Myocyte (in vitro differentiated cells): ENCODE results near the gene EXOSC5. TPM values are rescaled to one million over a fixed set of nuclear protein-coding genes. Genes with fewer than 3 reads are reported as not detected.
"Not testable (repeated sequence)": the region's sequence is repeated elsewhere in the genome, so short reads cannot be mapped to it uniquely, and the experiment has no call there.

Experiments
- DNase-seq: peaks from one replicate; pipeline ENCODE4 v3.0.0-alpha.2; 2012; ENCODE audit warnings: low read depth
- total RNA-seq: library from RNA; depleted of rRNA; stranded (reverse); fragments of >200 nt; gene quantifications from 2 replicates; pipeline ENCODE4 v1.2.3, GENCODE V29; 2014

The EXOSC5 gene
- total RNA-seq, 1 donor from 2014 or later = 22.2 TPM

- no peak for DNase-seq
Measured at GRCh38 chr19:41351339-41352245, 45.6 kb downstream of the EXOSC5 start.

GRCh38 chr19:41350735-41351338 is 46.3 kb downstream of the EXOSC5 start:
- DNase-seq = no peak

GRCh38 chr19:41346916-41347315 is 50.2 kb downstream of the EXOSC5 start:
- DNase-seq = not testable (repeated sequence)

- DNase-seq = no peak
Measured at GRCh38 chr19:41344162-41344561, 53.0 kb downstream of the EXOSC5 start.

- DNase-seq = no peak
Measured at GRCh38 chr19:41341669-41342490, 55.3 kb downstream of the EXOSC5 start.

- no peak for DNase-seq
Measured at GRCh38 chr19:41339936-41340335, 57.2 kb downstream of the EXOSC5 start.

Other genes with a start within 250 kb of the EXOSC5 start
- gene CYP2S1, start 204.1 kb downstream of the EXOSC5 start, total RNA-seq = not detected in 2 replicates
- 24.8 and 27.0 TPM in 2 replicates for gene AXL, start 178.1 kb downstream of the EXOSC5 start, total RNA-seq
- 78.6 and 81.4 TPM in 2 replicates for gene HNRNPUL1, start 133.0 kb downstream of the EXOSC5 start, total RNA-seq
- 16.0 and 17.4 TPM in 2 replicates for gene CCDC97, start 87.2 kb downstream of the EXOSC5 start, total RNA-seq
- gene TGFB1, start 43.4 kb downstream of the EXOSC5 start, total RNA-seq = 12.3 and 17.1 TPM in 2 replicates
- gene B9D2, start 33.2 kb downstream of the EXOSC5 start, total RNA-seq = 3.5 and 5.0 TPM in 2 replicates
- gene TMEM91, start 20.8 kb downstream of the EXOSC5 start, total RNA-seq = 0.59 and 1.7 TPM in 2 replicates
- gene BCKDHA, start 459 bp upstream of the EXOSC5 start, total RNA-seq = 53.4 and 77.7 TPM in 2 replicates
- gene B3GNT8, start 30.0 kb upstream of the EXOSC5 start, total RNA-seq = not detected in 2 replicates
- gene DMAC2, start 42.6 kb upstream of the EXOSC5 start, total RNA-seq = 36.2 and 43.2 TPM in 2 replicates
- not detected in 2 replicates for gene ERICH4, start 45.8 kb upstream of the EXOSC5 start, total RNA-seq
- not detected in 2 replicates for gene CEACAM21, start 178.8 kb upstream of the EXOSC5 start, total RNA-seq
- gene CEACAM4, start 229.7 kb upstream of the EXOSC5 start, total RNA-seq = not detected in 2 replicates